BJ (cell line): ENCODE data around the gene PURA. TPM values are rescaled to one million over a fixed set of nuclear protein-coding genes. Genes with fewer than 3 reads are reported as not detected.

Experiments used
- CTCF ChIA-PET: fragments of 350-600 bp; formaldehyde crosslinking; extraction: SDS; loops from one replicate; lab custom pipeline; 2021; ENCODE audit warnings: antibody characterized with exemption, inconsistent platforms; lab: Yijun Ruan, JAX
- POLR2A ChIA-PET: fragments of 300-600 bp; sonication (Branson Sonifier 250); formaldehyde crosslinking; extraction: SDS; loops from one replicate; lab custom pipeline; 2021; ENCODE audit warnings: antibody characterized with exemption; lab: Charles Lee
- DNase-seq: peaks from one replicate; pipeline ENCODE4 v3.0.0-alpha.2; 2011; ENCODE audit warnings: low read depth
- H3K27me3 ChIP-seq: 2 replicates; pipeline ENCODE4 v1.6.0; 2011; ENCODE audit warnings: low read length; ENCODE audit not compliant: control insufficient read depth, insufficient read depth
- H3K36me3 ChIP-seq: 2 replicates; pipeline ENCODE4 v1.5.1; 2011; ENCODE audit warnings: low read length; ENCODE audit not compliant: control insufficient read depth, insufficient read depth
- H3K4me3 ChIP-seq: 2 replicates; pipeline ENCODE4 v1.5.1; 2011; ENCODE audit warnings: low read depth, mild to moderate bottlenecking, control low read depth, low read length
- polyA plus RNA-seq: library from polyadenylated mRNA; depleted of rRNA; stranded (reverse); fragments of >200 nt; gene quantifications from 2 replicates; pipeline ENCODE4 v1.2.3, GENCODE V29; 2011
- TF ChIP-seq, protein P1 (sequence below): IDR thresholded peaks from 2 replicates; pipeline ENCODE4 v1.5.1; 2011; ENCODE audit warnings: low read depth, mild to moderate bottlenecking, control low read depth, inconsistent platforms, low read length, moderate library complexity; ENCODE audit not compliant: insufficient read depth

PURA gene
- polyA plus RNA-seq, 1 experiment, result 5.2 TPM

DNA sequence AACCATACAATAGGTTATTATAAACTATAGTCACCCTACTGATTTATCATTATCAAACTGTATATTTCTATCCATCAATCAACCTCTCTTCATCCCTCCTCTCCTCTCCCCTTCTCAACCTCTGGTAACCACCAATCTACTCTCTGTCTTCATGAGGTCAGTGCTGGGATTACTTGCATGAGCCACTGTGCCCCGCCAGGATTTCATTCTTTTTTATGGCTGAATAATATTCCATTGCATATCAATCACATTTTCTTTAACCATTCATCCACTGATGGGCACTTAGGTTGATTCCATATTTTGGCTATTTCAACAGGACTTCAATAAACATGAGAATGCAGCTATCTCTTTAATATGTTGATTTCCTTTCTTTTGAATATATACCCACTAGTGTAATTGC, 10.8 kb upstream of the PURA start:
- H3K36me3 ChIP-seq, result no peaks in the 10 kb centered on the region
- POLR2A ChIA-PET, result no interaction called here
- TF ChIP-seq, protein P1, sequence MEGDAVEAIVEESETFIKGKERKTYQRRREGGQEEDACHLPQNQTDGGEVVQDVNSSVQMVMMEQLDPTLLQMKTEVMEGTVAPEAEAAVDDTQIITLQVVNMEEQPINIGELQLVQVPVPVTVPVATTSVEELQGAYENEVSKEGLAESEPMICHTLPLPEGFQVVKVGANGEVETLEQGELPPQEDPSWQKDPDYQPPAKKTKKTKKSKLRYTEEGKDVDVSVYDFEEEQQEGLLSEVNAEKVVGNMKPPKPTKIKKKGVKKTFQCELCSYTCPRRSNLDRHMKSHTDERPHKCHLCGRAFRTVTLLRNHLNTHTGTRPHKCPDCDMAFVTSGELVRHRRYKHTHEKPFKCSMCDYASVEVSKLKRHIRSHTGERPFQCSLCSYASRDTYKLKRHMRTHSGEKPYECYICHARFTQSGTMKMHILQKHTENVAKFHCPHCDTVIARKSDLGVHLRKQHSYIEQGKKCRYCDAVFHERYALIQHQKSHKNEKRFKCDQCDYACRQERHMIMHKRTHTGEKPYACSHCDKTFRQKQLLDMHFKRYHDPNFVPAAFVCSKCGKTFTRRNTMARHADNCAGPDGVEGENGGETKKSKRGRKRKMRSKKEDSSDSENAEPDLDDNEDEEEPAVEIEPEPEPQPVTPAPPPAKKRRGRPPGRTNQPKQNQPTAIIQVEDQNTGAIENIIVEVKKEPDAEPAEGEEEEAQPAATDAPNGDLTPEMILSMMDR, result no peak
- CTCF ChIA-PET, result no interaction called here
- H3K4me3 ChIP-seq, result no peak overlapping the region
- H3K27me3 ChIP-seq, result 0 out of 2 replicates have a peak, but pooled peaks cover 2% of the 10 kb centered on the region
- DNase-seq, result no peak

DNA sequence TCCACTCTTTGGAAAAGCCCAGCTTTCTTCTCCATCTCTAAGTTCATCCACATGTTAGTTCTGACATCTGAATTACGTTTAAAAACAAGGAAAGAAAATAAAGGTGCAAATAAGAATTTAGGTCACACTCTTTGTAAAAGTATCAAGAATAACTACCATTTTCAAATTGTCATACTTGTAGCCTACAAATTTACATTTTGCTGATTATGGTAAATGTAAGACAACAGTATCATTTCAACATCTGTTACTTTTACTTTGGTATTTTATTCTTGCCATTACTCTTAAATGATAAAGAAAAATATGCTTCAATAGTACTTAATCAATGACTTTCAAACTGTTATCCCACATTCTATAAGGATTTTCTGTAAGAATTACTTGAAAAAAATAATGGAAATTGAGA, 9.8 kb upstream of the PURA start:
- POLR2A ChIA-PET, result no interaction called here
- TF ChIP-seq, protein P1, result no peak
- Histone ChIP-seq H3K36me3 (no peaks in the 10 kb centered on the region), H3K4me3 (no peak overlapping the region), H3K27me3 (0 out of 2 replicates have a peak, but pooled peaks cover 2% of the 10 kb centered on the region)
- CTCF ChIA-PET, result no interaction called here
- DNase-seq, result no peak

DNA sequence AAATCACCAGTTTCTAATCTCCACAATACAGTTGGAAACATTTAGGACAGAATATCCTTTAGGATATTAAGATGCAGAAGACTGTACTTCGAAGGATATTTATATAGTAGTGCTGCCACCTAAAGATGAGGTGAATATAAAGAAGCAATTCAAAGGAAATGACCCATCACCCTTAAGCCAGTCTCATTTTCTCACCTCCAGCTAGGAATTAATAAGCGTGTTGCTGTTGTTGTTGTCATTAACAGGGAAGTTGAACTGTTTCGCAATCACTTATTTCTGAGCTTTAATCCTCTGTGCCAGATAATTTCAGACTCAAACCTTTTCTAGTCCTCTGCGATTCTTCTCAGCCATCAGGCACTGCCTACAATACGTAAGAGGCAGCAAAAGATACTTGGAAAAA, 7.8 kb upstream of the PURA start:
- 0 out of 2 replicates have a peak, but pooled peaks cover 2% of the 10 kb centered on the region for H3K27me3 ChIP-seq
- TF ChIP-seq, protein P1, result no peak
- ChIA-PET POLR2A (no interaction called here), CTCF (interaction anchor here (1.1 to 6.4 kb wide), 2 partner anchors 9 to 39 kb away, joined by 3 to 52 read pairs; no protein-coding TSS in a partner anchor)
- H3K36me3 ChIP-seq, result no peaks in the 10 kb centered on the region
- no peak for DNase-seq
- no peak overlapping the region for H3K4me3 ChIP-seq

DNA sequence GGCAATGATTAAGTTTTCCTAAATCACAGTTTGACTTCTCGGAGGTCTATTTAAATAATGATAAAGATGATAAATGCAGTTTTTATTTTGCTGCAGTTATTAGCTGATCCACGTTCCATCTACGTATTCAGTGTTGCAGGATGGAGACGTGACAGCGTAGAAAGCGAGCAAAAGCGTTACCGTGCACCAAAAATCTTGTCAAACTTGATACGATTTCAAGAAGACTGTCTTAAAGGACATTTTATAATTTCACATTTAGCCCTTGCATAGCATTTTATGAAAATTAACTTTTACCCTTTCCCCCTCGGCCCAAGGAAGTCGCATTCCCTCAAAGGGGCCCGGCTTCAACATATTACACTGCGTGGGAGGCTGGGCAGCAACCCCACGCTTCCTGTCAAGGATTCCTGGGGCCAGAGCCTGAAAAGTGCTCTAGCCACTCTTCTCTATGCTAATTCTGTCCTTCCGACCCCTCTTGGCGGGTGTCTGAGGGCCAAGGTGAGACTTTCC, 7.1 kb upstream of the PURA start:
- Histone ChIP-seq H3K36me3 (no peaks in the 10 kb centered on the region), H3K4me3 (peak overlapping the region; percentile 94), H3K27me3 (0 out of 2 replicates have a peak, but pooled peaks cover 2% of the 10 kb centered on the region)
- CTCF ChIA-PET, result interaction anchor here (1.0 to 6.4 kb wide), 5 partner anchors 9 to 46 kb away, joined by 3 to 52 read pairs (median 4); no protein-coding TSS in a partner anchor
- DNase-seq, result no peak
- TF ChIP-seq, protein P1, result no peak
- POLR2A ChIA-PET, result interaction anchor here (0.7 kb wide), 1 partner anchor 221 kb away, joined by 5 read pairs; no protein-coding TSS in a partner anchor

DNA sequence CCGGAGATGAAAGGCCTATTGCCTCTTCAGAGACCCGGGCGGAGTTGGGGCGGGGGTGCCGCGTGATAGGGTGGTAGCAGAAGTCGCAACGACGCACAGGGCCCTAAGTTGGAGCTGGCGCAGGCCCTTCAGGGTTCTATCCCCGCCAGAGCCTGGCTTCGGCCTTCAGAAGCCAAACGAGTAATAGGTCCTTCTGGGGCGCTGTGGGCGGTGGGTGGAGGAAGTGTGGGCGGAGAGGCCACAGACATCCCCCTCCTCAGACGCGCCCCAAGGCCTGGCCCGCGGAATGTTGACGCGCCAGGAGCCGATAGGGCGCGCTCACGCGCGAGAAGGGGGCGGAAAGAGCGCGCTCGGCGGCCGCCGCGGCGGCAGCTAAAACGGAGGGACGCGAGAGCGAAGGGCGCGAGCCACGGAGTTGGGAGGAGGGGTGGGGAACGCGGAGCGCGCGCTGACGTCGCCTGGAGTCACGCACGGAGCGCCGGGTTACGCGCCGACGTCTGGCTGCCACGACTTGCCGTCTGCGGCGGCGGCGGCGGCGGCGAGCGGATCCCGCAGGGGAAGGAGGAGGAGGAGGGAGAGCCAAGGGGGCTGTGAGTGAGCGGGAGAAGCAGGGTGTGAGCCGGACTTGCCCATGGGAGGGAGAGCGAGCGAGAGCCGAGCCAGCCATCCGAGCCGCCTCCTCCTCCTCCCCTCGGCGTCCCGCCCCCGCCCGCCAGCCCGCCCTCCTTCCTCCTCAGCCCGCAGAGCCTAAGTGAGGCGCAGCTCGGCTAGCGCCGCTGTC, 6.4 kb upstream of the PURA start:
- TF ChIP-seq, protein P1, result peak; percentile 37; the same call in 1 of the 2 replicates
- peak overlapping the region; percentile 94 for H3K4me3 ChIP-seq
- no peaks in the 10 kb centered on the region for H3K36me3 ChIP-seq
- ChIA-PET POLR2A (interaction anchor here (0.7 kb wide), 2 partner anchors 61 to 222 kb away, joined by 5 to 8 read pairs; no protein-coding TSS in a partner anchor), CTCF (interaction anchor here (0.6 to 6.4 kb wide), 7 partner anchors 14 to 206 kb away, joined by 3 to 52 read pairs (median 4); no protein-coding TSS in a partner anchor)
- peak; percentile 51 for DNase-seq
- H3K27me3 ChIP-seq, result 0 out of 2 replicates have a peak, but pooled peaks cover 2% of the 10 kb centered on the region
